Fibroblast of mammary gland (primary cell): ENCODE measurements around the gene RIPOR1.

Source experiments
- DNase-seq: peaks from one replicate; pipeline ENCODE4 v3.0.0-alpha.2; 2010; ENCODE audit warnings: low read depth
- H3K4me3 ChIP-seq: 2 replicates; pipeline ENCODE4 v1.5.1; 2011; ENCODE audit warnings: low read depth, mild to moderate bottlenecking, low read length, moderate library complexity; ENCODE audit not compliant: control insufficient read depth
- TF ChIP-seq, protein P1 (sequence below): conservative IDR thresholded peaks from 2 replicates; pipeline ENCODE4 v1.5.1; 2011; ENCODE audit warnings: low read depth, low read length, inconsistent platforms; ENCODE audit not compliant: control insufficient read depth, insufficient read depth

RIPOR1 gene

DNA sequence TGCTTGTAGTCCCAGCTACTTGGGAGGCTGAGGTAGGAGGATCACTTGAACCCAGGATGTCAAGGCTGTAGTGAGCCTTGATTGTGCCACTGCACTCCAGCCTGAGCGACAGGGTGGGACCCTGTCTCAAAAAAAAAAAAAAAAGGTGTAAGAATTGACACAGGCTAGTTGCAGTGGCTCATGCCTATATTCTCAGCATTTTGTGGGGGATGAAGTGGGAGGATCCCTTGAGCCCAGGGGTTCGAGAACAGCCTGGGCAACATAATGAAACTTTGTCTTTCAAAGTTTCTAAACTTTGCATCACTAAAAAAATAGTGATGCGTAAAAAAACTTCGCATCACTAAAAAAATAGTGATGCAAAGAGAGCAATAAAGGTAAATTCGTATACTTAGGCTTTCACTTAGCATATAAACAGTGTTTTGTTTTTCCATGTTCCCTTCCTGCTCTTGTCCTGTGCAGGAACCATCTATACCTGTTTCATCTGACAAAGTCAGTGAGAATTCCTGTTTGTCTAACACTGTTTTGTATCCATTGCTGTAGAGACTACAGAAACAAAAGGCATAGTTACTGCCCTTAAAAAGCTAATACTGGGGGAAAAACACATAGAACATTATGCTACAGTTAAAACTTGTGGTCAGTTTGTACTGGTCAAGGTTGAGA lies 65.8 kb downstream of the RIPOR1 start:
- no peak for DNase-seq
- TF ChIP-seq, protein P1, sequence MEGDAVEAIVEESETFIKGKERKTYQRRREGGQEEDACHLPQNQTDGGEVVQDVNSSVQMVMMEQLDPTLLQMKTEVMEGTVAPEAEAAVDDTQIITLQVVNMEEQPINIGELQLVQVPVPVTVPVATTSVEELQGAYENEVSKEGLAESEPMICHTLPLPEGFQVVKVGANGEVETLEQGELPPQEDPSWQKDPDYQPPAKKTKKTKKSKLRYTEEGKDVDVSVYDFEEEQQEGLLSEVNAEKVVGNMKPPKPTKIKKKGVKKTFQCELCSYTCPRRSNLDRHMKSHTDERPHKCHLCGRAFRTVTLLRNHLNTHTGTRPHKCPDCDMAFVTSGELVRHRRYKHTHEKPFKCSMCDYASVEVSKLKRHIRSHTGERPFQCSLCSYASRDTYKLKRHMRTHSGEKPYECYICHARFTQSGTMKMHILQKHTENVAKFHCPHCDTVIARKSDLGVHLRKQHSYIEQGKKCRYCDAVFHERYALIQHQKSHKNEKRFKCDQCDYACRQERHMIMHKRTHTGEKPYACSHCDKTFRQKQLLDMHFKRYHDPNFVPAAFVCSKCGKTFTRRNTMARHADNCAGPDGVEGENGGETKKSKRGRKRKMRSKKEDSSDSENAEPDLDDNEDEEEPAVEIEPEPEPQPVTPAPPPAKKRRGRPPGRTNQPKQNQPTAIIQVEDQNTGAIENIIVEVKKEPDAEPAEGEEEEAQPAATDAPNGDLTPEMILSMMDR, result no peak

GRCh38 chr16:67594956-67595355 lies 66.3 kb downstream of the RIPOR1 start:
- TF ChIP-seq, protein P1, result no peak
- H3K4me3 ChIP-seq, result no peak overlapping the region
- peak; percentile 79 for DNase-seq

More for the DNA sequence above, 65.8 kb downstream of the RIPOR1 start:
- no peak overlapping the region for H3K4me3 ChIP-seq
